AG10803 (cell line): ENCODE data around the gene CTNNA2.

Source experiments
- DNase-seq: peaks from one replicate; pipeline ENCODE4 v3.0.0; 2010; ENCODE audit warnings: low read depth
- H3K4me3 ChIP-seq: 2 replicates; pipeline ENCODE4 v1.5.1; 2011; ENCODE audit warnings: mild to moderate bottlenecking, low read length, control low read depth
- TF ChIP-seq, protein P1 (sequence below): conservative IDR thresholded peaks from 2 replicates; pipeline ENCODE4 v1.5.1; 2011; ENCODE audit warnings: mild to moderate bottlenecking, low read length, control low read depth, inconsistent platforms

Gene CTNNA2

GRCh38 chr2:80469428-80469827 lies 956.6 kb downstream of the CTNNA2 start:
- H3K4me3 ChIP-seq, result no peak overlapping the region
- TF ChIP-seq, protein P1, sequence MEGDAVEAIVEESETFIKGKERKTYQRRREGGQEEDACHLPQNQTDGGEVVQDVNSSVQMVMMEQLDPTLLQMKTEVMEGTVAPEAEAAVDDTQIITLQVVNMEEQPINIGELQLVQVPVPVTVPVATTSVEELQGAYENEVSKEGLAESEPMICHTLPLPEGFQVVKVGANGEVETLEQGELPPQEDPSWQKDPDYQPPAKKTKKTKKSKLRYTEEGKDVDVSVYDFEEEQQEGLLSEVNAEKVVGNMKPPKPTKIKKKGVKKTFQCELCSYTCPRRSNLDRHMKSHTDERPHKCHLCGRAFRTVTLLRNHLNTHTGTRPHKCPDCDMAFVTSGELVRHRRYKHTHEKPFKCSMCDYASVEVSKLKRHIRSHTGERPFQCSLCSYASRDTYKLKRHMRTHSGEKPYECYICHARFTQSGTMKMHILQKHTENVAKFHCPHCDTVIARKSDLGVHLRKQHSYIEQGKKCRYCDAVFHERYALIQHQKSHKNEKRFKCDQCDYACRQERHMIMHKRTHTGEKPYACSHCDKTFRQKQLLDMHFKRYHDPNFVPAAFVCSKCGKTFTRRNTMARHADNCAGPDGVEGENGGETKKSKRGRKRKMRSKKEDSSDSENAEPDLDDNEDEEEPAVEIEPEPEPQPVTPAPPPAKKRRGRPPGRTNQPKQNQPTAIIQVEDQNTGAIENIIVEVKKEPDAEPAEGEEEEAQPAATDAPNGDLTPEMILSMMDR, result no peak

DNA sequence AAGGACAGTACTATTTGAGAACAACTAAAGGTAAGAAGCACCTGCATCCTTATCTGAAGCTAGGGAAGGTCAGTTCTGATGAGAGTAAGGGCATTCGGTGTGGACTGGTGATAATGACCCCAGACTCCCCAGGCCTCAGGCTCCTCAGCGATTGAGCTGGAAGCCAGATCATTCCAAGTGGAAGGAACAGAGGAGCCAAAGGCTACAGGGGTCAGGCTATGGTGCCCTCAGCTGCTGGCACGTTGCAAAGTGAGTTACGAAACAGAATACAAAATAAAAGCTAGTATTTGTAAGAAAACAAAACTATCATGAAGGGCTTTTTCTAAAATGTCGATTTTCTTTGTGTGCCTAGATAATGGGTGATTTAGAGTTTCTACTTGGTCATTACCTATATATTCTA lies 960.2 kb downstream of the CTNNA2 start:
- no peak for DNase-seq
- TF ChIP-seq, protein P1, result no peak

More at GRCh38 chr2:80469428-80469827, 956.6 kb downstream of the CTNNA2 start:
- DNase-seq, result no peak

GRCh38 chr2:80473796-80474195 lies 960.9 kb downstream of the CTNNA2 start:
- TF ChIP-seq, protein P1, result no peak
- DNase-seq, result peak; percentile 23
- H3K4me3 ChIP-seq, result no peak overlapping the region

More for the DNA sequence above, 960.2 kb downstream of the CTNNA2 start:
- H3K4me3 ChIP-seq, result no peak overlapping the region

DNA sequence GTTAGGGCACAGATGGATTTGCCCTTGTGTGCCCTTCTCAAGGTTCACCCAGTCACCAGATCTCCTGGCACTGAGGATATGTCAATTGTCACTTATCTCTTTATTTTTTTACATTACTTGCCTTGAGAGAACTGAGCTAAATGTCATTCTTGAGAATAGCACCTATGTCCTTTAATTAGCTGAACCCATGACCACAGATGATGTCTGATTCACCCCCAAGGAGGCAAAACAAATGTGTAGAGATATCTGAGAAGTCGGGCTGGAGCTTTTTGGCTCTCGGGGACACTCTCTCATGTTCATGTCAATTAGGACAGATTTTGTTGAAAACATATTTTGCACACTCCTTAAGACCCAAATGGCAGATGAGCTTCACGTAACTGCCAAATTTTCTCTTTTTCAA lies 963.1 kb downstream of the CTNNA2 start:
- DNase-seq, result no peak
- TF ChIP-seq, protein P1, result no peak
- no peak overlapping the region for H3K4me3 ChIP-seq

DNA sequence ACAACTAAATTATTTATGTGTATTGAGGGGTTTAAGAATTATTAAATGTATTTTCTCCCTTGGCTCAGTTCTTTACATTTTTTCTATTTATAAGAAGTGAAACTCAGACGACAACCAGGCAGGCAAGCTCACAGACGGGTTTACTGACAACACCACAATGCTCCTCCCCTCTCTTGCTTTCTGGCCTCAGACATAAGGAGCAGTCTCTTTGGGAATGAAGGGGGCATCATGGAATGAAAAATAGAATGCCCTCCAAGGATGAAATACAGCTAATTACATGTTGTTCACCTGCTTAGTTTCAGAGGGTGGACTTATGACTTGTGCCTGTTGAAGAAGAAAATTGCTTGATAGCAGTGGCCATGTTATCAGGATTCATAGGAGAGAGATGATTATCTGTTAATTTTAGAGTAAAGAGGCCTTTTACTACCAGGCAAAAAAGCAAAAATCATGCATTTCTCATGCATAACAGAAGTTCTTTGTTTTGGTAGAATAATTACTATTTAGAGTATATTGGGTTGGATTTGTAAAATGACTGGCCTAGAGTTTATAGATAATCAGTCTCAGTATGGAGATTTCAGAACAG lies 963.8 kb downstream of the CTNNA2 start:
- DNase-seq, result no peak
- TF ChIP-seq, protein P1, result no peak
- H3K4me3 ChIP-seq, result no peak overlapping the region

GRCh38 chr2:80482276-80482675 lies 969.4 kb downstream of the CTNNA2 start:
- DNase-seq, result no peak
- TF ChIP-seq, protein P1, result no peak
- no peak overlapping the region for H3K4me3 ChIP-seq

GRCh38 chr2:80489717-80490116 lies 976.9 kb downstream of the CTNNA2 start:
- peak; percentile 19 for DNase-seq
- TF ChIP-seq, protein P1, result no peak
- H3K4me3 ChIP-seq, result no peak overlapping the region
